Superior temporal gyrus (tissue), 1 donor: Measurements from ENCODE around the gene GH1.
"Not testable (repeated sequence)": the region's sequence is repeated elsewhere in the genome, so short reads cannot be mapped to it uniquely, and the experiment has no call there.

Source experiments
- DNase-seq: peaks from one replicate; pipeline ENCODE4 v3.0.0-alpha.2; 2016; ENCODE audit errors: extremely low spot score

Gene GH1

DNA sequence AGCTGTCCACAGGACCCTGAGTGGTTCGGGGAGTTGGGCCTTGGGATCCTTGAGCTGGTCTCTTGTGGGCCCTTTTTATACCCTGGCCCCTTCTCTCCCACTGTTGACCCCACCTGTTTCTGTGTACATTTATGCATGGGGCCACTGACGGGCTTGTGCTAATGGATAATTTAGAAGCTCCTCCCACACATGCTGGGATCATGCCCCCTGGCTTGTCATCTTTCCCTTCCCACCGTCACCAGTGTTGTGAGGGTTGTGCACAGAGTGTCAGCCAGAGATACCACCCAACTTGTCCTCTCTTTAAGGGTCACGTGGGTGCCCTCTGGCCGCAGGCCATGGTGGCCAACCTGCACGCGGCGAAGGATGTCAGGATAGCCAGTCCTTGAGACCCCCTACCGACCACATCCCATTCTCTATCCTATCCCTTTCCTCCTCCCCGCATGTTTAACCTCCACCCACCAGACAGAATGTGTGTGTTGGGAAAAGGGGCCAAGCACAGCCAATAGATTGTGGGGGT, at the start of gene GH1:
TSS of gene GH1 (minus strand) at position 51 of the 517 bp plus-strand sequence. CDS start 63 bp downstream, outside the sequence.
- DNase-seq = not testable (repeated sequence)

DNA sequence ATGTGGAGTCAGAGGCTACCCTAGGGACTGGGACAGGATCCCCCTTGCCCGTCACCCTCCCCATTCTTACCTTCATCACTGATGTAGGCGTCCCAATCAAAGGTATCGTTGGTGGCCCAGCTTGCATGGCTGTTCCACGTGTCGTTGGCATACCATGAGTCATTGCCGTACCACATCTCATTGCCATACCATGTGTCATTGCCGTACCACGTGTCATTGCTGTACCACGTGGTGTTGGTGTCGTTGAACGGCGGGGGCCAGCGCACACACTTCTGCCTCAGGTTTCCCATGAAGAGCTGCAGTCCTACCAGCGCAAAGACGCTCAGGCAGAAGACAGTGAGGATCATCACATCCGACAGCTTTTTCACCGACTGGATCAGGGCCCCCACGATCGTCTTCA, 49.3 kb upstream of the GH1 start:
- no peak for DNase-seq

DNA sequence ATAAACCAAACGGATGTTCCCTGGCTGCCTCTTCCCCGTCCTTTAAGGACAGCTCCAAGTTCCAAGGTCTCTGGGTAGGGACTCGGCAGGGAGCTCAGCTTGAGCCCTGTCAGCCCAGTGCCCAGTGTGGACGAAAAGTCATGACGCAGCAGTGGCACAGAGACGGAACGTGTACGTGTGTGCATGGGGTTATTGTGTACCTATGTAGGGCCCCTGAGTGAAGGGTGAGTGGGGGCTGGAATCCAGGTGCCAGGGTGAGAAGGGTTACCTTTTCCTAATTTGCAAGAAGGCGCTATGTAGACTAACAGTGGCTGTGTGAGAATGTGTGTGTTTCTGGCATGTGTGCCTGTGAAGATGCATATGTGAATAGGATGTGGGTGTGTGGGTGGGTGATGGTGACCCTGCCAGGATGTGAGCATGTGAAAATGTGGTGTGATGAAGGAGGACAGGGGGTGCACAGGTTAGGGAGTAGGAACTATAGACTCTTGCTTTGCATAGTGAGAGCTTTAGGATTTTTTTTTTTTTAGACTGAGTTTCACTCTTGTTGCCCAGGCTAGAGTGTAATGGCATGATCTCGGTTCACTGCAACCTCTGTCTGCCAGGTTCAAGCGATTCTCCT, 48.1 kb upstream of the GH1 start:
- no peak for DNase-seq

DNA sequence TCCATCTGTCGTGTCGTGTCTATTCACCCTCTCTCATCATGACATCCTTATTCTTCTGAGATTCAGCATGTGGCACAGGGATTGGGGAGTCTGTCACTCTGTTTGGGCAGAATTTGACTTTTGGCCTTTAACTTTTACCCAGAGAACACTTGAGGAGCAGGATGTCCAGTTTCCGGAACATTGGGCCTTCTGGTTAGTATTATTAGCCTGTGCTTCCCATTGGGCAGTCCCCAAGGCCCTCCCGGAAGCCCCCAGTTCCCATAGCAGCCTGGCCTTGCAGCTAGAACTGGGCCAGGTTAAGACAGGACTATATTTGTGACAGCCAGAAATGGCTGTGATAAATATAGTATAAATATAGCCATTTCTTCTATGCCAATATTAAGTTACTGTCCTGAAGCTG, 44.5 kb upstream of the GH1 start:
- no peak for DNase-seq

DNA sequence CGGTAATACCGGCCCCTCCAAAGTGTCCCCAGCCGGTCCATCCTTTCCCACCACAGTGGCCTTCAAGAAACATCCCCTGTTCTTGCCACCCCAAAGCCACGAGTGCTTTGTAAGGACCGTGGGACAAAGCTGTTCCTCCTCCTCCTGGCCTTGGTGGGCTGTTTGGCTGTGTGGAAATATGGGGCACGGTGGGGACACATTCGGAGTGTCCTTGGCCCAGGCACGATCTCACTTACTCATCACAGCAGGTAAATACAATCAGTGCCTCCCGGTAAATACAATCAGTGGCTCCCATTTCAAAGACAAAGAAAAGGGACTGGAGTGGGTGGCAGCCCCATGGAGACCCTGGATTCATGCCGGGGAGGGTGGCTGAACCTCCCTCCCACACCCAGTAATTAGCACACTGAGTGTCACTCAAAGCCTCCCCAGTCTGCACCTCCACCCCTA, 43.7 kb upstream of the GH1 start:
- DNase-seq = no peak

DNA sequence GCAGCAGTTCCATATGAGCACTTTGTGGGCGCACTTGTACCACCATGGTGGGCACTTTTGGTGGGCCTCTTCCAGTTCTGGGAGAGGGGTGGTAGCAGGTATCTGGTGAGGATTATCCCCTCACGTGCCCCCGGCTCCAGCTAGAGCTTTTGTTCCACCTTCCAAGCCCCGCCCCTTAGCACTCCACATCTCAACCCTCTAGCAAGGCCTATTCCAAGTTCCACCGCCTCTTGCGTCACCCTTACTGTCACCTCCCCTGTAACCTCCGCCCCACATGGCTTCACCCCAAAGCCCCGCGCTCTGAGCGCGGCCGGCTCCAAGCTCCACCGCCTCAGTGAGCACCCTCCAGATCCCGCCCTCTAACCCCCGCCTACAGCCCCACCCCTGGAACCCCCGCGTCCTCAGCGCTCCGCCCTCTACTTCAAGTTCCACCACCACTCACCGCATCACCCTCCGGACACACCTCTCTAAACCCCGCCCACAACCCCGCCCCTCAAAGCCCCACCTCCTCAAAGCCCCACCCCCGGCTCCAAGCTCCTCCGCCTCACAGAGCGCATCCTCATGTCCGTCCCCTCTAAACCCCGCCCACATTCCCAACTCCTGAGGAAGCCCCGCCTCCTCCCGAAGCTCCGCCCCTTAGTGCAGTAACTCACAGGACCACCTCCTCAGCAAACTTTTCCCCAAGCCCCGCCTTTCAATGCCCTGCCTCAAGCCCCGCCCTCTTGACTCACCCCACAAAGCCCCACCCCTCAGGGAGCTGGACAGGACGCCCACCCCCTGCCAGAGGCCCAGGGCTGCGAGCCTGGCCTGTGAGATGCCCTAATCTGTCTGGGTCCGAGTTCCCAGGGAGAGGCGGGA, 42.9 kb upstream of the GH1 start:
- DNase-seq = no peak

DNA sequence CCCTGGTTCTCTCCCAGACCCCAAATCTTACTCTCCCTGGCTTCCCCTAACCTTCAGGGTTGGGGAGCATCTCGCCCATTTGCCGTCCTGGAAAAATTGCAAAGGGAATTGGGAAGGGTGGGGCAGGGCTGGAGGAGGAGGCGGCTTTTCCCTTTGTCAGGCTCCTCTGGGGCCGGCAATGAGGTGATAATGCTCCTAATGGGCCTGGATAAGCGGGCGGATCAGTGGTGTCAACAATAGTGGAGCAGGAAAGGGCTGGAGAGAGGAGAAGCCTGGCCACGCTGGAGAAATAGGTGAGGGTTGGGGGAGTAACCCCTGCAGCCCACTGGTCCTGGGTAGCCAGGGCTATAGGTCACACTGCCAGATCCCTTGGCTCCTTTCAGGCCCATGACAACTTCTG, 41.8 kb upstream of the GH1 start:
- DNase-seq = no peak

DNA sequence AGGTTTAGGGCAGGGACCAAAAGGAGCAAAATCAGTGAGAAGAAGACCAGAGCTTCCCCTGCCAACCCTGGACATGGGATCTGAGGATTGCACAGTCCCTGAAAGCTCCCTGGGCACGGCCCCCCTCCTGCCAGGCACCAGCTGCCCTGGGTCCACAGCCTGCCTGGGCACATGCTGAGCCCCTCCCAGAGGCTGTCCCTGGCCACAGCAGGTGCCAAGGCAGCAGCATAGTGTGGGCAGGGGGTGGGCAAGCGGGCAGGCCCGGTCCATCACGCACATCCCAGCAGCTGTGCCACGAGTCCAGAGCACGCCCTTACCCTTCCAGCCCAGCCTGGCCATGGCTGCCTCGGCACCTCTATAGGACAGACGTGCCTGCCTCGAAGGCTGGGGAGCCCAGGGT, 41.4 kb upstream of the GH1 start:
- DNase-seq = no peak

DNA sequence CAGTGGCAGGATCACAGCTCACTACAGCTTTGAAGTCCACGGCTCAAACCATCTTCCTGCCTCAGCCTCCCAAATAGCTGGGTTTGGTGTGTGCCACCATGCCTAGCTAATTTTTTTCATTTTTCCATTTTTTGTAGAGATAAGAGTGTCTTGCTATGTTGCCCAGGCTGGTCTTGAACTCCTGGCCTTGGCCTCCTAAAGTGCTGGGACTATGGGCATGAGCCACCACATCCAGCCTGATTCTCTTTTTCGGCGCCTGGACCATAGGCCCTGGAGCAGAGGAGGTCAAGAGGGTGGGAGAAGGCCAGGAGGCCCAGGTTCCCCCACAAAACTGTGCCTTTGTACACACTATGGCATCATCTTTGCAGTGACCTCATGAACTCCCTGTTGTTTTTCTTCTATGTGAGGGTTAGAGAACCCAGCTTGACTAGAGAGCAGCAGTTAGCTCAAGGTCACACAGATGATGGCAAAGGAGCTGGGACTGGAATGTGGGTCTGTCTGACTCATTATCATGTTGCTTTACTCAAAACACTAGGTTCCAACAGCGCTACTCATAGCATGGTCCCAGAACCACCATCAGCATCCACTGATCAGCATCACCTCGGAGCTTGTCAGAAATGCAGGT, 37.8 kb upstream of the GH1 start:
- DNase-seq = no peak

DNA sequence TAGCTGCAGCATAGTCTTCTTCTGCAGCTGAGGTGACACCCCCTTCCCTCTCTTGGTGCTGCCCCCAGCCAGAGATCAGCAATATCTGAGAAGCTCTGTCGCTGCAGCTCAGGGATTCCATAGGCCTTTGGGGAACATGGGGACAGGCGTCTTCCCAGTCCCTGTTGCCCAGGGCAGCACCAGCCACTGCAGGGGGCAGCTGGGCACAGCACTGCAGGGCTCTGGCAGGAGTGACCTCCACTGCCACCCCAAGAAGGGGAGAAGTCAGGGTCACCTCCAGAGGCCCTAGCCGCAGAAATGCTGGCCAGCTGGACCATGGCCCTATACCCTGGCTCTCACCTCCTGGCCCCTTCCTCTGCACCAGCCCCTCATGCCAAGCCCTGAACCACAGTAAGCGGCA, 37.2 kb upstream of the GH1 start:
- DNase-seq = no peak

DNA sequence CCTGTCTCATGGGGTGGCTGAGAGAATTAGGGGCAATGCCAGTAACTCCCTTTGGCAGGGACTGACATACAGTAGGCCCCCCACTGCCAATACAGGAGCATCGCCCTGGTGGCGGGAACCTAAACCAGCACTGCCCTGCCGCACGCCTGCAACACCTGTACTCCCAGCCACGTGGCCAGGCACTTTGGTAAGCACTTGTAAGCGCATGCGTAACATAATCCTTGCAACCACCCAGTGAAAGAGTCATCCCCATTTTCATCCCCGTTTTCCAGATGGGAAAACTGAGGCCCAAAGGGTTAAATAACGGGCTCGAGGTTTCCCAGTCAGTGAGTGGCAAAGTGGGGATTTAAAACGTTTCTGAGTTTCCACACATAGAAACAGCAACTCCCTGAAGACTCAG, 36.6 kb upstream of the GH1 start:
- DNase-seq = no peak

DNA sequence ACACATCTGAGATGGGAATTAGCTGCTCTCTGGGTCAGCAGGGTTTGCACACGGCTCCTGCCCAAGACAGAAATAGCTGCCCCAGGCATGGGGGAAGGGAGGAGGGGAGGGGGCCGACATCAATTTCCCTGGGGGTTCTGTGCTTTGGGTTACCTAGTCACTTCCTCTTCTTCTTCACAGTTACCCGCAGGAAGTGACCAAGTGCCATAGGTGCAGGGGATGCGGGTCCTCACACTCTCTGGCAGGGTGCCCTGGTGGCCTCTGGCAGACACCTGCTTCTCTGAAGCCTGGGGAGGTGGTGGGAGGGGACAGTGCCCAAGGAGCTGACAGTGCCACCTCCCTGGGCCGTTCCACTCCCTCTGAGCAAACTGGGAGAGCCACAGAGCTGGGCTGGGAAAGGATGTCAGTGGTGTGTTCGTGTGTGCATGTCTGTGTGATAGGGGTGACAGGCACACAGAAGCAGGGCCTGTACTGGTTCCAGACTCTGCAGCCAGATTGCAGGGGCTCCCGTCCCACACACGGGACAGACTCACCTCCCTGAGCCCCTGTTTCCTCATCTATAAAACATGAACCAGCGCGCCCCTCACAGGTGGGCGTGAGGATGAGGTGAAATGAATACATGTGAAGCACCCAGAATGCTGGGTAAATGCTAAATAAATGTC, 35.9 kb upstream of the GH1 start:
- DNase-seq = no peak

DNA sequence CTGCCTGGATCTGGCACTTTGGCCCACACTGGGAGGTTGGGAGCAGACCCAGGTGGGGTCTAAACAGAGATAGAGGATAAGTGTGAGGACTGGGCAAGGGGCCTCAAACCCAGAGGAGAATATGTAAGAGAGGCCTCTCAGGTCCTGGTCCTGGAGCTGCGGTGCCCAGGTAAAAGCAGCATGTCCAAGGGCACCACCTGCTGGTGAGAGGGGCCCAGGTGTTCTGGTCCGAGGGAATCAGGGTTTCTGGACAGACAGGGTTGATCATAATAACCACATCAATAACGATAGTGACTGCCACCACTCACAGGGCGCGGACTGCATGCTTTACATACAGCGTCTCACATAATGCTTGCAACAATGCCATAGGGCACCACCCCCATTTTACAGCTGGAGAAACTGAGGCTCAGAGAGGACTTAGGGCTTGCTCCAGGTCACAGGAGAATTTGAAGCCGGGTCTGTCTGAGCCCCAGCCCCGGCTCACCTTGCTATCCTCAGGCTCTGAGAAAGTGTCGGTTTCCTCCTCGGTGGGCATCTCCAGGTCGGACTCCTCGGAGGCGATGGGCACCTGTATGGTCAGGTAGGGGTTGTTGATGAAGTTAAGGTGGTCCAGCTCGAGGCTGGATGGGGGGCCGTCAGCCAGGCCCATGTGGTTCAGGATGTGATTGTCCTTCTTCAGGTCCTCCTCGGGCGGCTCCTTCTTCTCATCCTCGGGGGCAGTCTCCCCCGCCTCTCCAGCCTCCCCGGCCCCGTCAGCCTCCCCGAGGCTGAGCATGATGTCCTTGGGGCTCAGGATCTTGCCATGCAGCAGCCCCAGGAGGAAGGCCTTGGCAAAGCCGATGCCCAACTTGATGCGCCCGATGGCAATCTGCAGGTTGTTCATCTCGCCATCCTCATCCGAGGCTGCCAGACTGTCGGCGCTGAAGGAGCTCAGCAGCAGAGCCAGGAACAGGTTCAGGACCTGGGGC, 32.6 kb upstream of the GH1 start:
- no peak for DNase-seq

DNA sequence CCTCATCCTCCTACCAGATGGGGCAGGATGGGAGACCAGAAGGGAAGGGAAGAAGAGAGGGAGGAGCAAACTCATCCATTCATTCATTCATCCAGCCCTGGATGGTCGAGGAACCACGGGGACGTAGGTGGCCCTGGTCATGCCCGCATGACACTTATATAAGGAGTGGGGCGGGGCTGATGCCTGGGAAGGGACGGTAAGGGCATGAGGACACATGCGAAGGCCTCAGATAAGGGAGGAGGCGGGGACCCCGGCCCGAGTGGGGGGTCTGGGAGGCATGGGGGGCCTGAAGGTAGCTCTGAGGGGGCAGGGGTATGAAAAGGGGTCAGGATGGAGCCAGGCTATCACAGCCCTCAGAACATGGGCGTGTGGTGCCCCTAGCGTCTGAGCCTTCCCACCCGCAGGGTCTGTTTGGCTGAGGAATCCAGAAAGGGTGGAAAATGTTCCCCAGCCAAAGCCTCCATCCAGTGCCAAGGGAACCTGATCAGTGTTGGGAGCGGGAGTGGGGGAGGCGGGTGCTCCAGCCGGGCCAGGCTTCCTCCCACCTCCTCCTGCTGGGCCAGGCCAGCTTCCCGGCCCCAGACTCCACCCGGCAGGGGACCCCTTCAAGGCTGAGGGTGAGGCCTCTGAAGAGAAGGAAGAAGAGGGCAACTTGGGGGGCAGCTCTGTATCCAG, 31.1 kb upstream of the GH1 start:
- no peak for DNase-seq

DNA sequence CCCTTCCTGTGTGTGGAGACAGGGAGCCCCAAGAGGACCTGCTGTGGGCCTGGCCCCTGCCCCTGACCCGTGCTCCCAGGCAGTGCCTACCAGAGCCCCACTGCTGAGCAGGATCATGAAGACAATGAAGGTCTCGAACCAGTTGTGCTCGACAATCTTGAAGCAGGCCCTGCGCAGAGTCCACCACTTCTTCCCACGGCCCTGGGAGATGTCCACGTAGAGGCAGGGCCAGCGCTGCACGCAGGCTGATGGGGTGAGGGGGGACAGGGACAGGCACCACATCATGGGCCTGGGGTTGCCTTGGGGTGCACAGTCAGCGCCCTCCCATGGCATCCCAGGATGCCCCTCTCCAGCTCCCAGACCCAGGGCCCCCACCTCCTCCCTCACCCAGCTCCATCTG, 29.9 kb upstream of the GH1 start:
- DNase-seq = no peak

DNA sequence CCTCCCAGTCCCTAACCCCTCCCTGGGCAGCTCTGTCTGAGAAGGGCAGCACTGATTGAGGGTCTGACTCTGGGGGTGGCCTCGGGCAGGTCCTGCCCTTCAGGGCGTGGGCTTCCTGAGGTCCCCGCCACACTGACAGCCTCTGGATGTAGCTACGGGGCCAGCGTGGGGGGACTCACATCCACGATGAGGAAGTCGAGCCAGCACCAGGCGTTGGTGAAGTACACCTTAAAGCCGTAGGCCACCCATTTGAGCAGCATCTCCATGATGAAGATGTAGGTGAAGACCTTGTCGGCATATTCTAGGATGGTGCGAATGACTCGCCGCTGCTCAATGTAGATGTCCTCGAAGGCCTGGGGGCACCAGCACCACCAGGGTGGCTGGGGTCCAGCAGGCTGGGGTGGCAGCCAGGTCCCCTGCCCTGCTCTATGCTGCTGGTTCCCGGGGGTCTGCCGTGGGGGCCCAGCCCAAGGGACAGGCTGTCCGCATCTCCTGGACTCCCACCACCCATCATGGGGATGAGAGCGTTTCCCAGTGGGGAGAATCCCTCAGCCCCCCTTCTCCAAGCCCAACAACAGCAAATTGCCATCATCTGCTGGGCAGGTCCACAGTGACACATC, 29.2 kb upstream of the GH1 start:
- DNase-seq = no peak

DNA sequence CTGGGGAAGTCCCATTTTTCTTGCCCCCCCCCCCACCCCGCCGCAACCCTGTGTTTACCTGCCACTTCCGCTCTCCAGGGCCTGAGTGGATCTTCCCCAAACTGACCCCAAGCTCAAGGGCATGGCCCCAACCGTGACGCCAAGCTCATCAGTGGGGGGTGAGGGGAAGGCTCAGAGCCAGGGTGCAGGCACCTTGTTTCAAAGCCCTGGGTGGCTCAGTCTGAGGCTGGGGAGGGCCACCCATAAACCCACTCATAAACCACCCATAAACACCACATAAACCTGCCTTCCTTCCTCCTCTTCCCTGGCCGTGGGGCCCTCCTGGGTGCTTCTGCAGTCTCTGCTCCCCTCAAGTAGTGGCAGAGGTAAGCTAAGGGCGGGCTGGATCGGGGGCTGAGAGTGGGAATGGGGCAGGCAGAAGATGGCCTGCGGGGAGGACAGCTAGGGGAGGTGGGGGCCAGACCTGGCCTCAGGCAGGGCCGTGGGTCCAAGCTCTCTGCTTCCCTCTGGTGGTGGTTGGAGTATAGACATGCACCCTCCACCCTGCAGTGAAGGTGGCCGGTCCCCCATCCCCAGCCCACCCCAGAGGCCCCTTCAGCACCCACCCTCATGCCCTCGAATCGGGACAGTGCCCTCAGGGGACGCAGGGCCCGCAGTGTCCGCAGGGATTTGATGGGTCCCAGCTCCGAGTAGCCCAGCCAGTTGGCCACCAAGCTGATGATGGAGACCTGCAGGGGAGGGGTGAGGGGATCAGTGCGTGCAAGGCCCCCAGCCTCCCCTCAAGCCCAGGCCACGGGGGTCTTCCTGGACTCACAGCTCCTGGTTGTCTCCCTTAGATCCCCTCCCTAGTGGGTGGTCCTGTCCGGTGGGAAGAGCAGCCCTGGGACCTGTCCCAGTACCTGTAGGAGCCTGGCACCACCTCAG, 28.1 kb upstream of the GH1 start:
- DNase-seq = peak; percentile 25

DNA sequence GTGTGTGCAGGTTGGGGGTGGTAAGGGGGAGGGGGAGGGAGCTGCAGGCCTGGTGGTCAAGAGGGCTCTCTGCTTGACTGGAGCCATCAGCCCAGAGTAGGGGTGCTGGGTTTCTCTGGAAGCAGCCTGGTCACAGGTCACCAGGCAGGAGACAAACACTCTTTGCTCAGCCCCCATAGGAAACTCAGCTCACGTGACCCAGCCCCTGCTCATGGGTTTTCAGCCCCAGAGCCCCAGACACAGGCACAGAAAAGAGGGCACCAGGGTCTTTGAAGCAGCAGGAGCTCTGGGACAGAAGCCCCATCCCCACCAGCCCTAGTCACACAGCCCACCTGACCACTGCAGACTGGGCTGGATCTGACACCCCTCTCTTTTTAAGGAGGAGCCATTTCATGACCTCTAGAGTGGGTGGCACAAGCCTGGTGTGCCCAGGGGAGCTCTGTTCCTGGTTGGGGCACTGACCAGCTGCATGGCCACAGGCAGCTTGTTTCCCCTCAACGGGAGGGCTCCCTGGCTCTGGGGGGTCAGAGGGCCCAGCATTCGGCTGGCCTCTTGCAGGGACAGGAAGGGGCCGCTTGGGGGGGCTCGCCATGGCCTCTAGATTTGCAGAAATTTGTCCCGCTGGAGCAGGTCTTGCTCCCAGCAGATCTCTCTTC, 27.3 kb upstream of the GH1 start:
- no peak for DNase-seq
